Neuronal stem cell (in vitro differentiated cells): ENCODE data around the gene FARP1. TPM values are rescaled to one million over a fixed set of nuclear protein-coding genes. Genes with fewer than 3 reads are reported as not detected.

ENCODE experiments used
- DNase-seq: peaks from one replicate; pipeline ENCODE4 v3.0.0-alpha.2; 2013; ENCODE audit warnings: low spot score
- H2AFZ ChIP-seq: one replicate; pipeline ENCODE4 v1.6.1; 2013; ENCODE audit warnings: mild to moderate bottlenecking, low read length, inconsistent platforms
- H2AK5ac ChIP-seq: 2 replicates; pipeline ENCODE4 v1.6.1; 2013; ENCODE audit warnings: low read depth, mild to moderate bottlenecking, inconsistent platforms, low read length, moderate library complexity, mixed read lengths
- H2BK120ac ChIP-seq: 2 replicates; pipeline ENCODE4 v1.6.1; 2013; ENCODE audit warnings: low read depth, mild to moderate bottlenecking, inconsistent platforms, low read length, moderate library complexity, mixed read lengths
- H2BK12ac ChIP-seq: one replicate; pipeline ENCODE4 v1.6.1; 2013; ENCODE audit warnings: low read length, inconsistent platforms
- H2BK15ac ChIP-seq: 2 replicates; pipeline ENCODE4 v1.6.1; 2013; ENCODE audit warnings: mild to moderate bottlenecking, low read length, inconsistent platforms, mixed read lengths
- H2BK5ac ChIP-seq: one replicate; pipeline ENCODE4 v1.6.1; 2013; ENCODE audit warnings: inconsistent platforms, mild to moderate bottlenecking, low read length, moderate library complexity
- H3K14ac ChIP-seq: one replicate; pipeline ENCODE4 v1.6.1; 2013; ENCODE audit warnings: low read length, inconsistent platforms
- H3K18ac ChIP-seq: 2 replicates; pipeline ENCODE4 v1.6.1; 2013; ENCODE audit warnings: low read length, inconsistent platforms
- H3K23ac ChIP-seq: 2 replicates; pipeline ENCODE4 v1.6.1; 2013; ENCODE audit warnings: low read depth, mild to moderate bottlenecking, mixed read lengths, low read length, inconsistent platforms; ENCODE audit not compliant: poor library complexity
- H3K27ac ChIP-seq: replicated peaks from 3 replicates; pipeline ENCODE4 v1.5.1; 2013; ENCODE audit warnings: low read length, inconsistent platforms
- H3K27me3 ChIP-seq, 3 experiments: 2 replicates each; pipeline ENCODE4 v1.6.1; 2013; ENCODE audit warnings: low read length in 3 of 3, mild to moderate bottlenecking in 2 of 3, inconsistent platforms in 1 of 3, low read depth in 1 of 3, mixed read lengths in 1 of 3, moderate library complexity in 1 of 3; ENCODE audit not compliant: control insufficient read depth in 3 of 3, insufficient read depth in 3 of 3
- H3K36me3 ChIP-seq, 2 donors: replicated peaks in 1 of 2; 2 replicates each; pipeline ENCODE4 v1.6.1; 2013; ENCODE audit warnings: low read length in 2 of 2; ENCODE audit not compliant: control insufficient read depth in 2 of 2, insufficient read depth in 2 of 2
- H3K4ac ChIP-seq: 2 replicates; pipeline ENCODE4 v1.6.1; 2013; ENCODE audit warnings: inconsistent platforms, mild to moderate bottlenecking, low read length, moderate library complexity
- H3K4me1 ChIP-seq, 2 donors: 1 replicate in 1 of 2; 2 replicates in 1 of 2; pipeline ENCODE4 v1.6.1; 2013; ENCODE audit warnings: low read length in 2 of 2, low read depth in 1 of 2; ENCODE audit not compliant: control insufficient read depth in 2 of 2, insufficient read depth in 1 of 2
- H3K4me2 ChIP-seq: one replicate; pipeline ENCODE4 v1.6.1; 2013; ENCODE audit warnings: mild to moderate bottlenecking, low read length, inconsistent platforms; ENCODE audit not compliant: insufficient read depth, poor library complexity, severe bottlenecking
- H3K4me3 ChIP-seq, 2 donors: 2 replicates each; pipeline ENCODE4 v1.5.1; 2013; ENCODE audit warnings: low read length in 2 of 2, mild to moderate bottlenecking in 2 of 2, inconsistent platforms in 1 of 2, moderate library complexity in 1 of 2
- H3K79me1 ChIP-seq: one replicate; pipeline ENCODE4 v1.6.1; 2013; ENCODE audit warnings: low read depth, mild to moderate bottlenecking, inconsistent platforms, low read length, moderate library complexity
- H3K9ac ChIP-seq: one replicate; pipeline ENCODE4 v1.6.1; 2013; ENCODE audit warnings: mild to moderate bottlenecking, low read depth, low read length, inconsistent platforms; ENCODE audit not compliant: poor library complexity
- H3K9me3 ChIP-seq, 2 donors: replicated peaks in 1 of 2; 2 replicates each; pipeline versions ENCODE3 to v1.6.1; 2013; ENCODE audit warnings: low read length in 2 of 2, mild to moderate bottlenecking in 2 of 2, inconsistent platforms in 1 of 2, low read depth in 1 of 2, mixed read lengths in 1 of 2, moderate library complexity in 1 of 2; ENCODE audit not compliant: control insufficient read depth in 2 of 2, insufficient read depth in 1 of 2
- H4K8ac ChIP-seq: one replicate; pipeline ENCODE4 v1.6.1; 2013; ENCODE audit warnings: low read depth, mild to moderate bottlenecking, inconsistent platforms, low read length, moderate library complexity
- H4K91ac ChIP-seq: one replicate; pipeline ENCODE4 v1.6.1; 2013; ENCODE audit warnings: low read length, low read depth, mild to moderate bottlenecking, inconsistent platforms; ENCODE audit not compliant: poor library complexity
- WGBS, 2 donors: extraction: QIAGEN DNeasy Blood & Tissue Kit; methylation state at CpG; one replicate each; pipeline ENCODE4 v1.1.7; 2013; ENCODE audit warnings: missing lambda C conversion rate in 2 of 2, mixed read lengths in 1 of 2; ENCODE audit not compliant: insufficient read length in 2 of 2, insufficient replicate concordance in 1 of 2; ENCODE audit errors: extremely low coverage in 2 of 2; 5-methylcytosine and 5-hydroxymethylcytosine counted together
- polyA plus RNA-seq, 2 experiments: library from polyadenylated mRNA; stranded (reverse); fragments of 200-250 nt; gene quantifications; one replicate each; pipeline ENCODE4 v1.2.3, GENCODE V29; 2013

The FARP1 gene, protein sequence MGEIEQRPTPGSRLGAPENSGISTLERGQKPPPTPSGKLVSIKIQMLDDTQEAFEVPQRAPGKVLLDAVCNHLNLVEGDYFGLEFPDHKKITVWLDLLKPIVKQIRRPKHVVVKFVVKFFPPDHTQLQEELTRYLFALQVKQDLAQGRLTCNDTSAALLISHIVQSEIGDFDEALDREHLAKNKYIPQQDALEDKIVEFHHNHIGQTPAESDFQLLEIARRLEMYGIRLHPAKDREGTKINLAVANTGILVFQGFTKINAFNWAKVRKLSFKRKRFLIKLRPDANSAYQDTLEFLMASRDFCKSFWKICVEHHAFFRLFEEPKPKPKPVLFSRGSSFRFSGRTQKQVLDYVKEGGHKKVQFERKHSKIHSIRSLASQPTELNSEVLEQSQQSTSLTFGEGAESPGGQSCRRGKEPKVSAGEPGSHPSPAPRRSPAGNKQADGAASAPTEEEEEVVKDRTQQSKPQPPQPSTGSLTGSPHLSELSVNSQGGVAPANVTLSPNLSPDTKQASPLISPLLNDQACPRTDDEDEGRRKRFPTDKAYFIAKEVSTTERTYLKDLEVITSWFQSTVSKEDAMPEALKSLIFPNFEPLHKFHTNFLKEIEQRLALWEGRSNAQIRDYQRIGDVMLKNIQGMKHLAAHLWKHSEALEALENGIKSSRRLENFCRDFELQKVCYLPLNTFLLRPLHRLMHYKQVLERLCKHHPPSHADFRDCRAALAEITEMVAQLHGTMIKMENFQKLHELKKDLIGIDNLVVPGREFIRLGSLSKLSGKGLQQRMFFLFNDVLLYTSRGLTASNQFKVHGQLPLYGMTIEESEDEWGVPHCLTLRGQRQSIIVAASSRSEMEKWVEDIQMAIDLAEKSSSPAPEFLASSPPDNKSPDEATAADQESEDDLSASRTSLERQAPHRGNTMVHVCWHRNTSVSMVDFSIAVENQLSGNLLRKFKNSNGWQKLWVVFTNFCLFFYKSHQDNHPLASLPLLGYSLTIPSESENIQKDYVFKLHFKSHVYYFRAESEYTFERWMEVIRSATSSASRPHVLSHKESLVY
- polyA plus RNA-seq (2013, experiment 1 of 2): 161 TPM
- polyA plus RNA-seq (2013, experiment 2 of 2): 162 TPM

DNA sequence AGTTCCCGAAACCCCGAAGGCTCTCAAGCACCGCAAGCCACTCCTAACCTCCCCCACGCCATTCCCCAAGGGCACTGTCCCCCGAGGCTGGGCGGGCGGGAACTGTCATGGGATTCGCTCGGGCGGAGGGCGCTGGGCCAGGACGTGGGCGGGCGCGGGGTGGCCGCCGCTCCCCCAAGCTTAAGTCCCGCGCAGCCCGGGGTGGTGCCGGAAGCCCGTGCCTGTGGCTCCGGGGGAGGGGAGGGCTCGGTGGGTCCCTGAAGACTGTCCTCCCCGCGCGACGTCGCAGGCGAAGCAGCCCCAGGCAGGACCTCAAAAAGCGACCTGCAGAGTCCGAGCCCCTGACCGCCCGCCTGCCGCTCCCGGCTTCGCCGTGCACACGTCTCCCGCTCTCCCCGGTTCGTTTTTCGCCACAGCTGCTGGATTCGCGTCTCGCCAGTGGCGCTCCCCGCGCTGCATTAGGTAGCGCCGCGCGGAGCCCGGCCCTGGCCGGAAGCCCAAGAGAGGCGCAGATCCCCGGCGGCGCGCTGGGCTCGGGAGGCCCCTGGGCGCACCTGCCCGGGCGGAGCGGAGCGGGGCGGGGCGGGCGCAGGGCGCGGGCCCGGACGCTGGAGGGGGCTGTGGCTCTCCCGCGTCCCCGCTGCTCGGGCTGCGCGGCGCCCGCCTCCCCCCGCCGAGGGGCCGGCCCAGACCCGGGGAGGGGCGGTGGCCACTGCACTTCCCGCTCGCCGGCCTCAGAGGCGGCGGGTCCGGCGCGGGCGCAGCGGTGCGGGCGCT, at the start of gene FARP1:
TSS of gene FARP1 (plus strand) at position 715 of the 777 bp plus-strand sequence. CDS start 70,149 bp downstream, outside the sequence.
- Histone ChIP-seq H3K23ac (peak within 1 kb of the TSS; percentile 69), H3K9me3 (no peaks in the 10 kb centered on the region), H2BK12ac (peak within 1 kb of the TSS; percentile 76), H3K4me3 (peak within 1 kb of the TSS; percentile 70 to 93), H3K4me1 (peaks cover 18 to 21% of the 10 kb centered on the region in 2 donors), H3K4ac (no peak within 1 kb of the TSS), H3K18ac (peak within 1 kb of the TSS; percentile 97), H3K9ac (peak within 1 kb of the TSS; percentile 90), H2BK5ac (peak within 1 kb of the TSS; percentile 88), H2BK120ac (no peak within 1 kb of the TSS), H2AFZ (peak within 1 kb of the TSS; percentile 99), H4K8ac (no peak within 1 kb of the TSS), H3K27ac (peak within 1 kb of the TSS; percentile 60), H3K79me1 (no peaks in the 10 kb centered on the region), H2AK5ac (peak within 1 kb of the TSS; percentile 94), H3K4me2 (peak within 1 kb of the TSS; percentile 95), H3K14ac (peak within 1 kb of the TSS; percentile 5), H4K91ac (no peak within 1 kb of the TSS), H2BK15ac (peak within 1 kb of the TSS; percentile 91), H3K36me3 (no peaks in the 10 kb centered on the region), H3K27me3 (peaks cover 0 to 14% (median 0%) of the 10 kb centered on the region in 3 experiments)
- DNase-seq: peak; percentile 83
- WGBS, 2 donors: no CpG with 5 or more reads among the region's 98 CpGs

DNA sequence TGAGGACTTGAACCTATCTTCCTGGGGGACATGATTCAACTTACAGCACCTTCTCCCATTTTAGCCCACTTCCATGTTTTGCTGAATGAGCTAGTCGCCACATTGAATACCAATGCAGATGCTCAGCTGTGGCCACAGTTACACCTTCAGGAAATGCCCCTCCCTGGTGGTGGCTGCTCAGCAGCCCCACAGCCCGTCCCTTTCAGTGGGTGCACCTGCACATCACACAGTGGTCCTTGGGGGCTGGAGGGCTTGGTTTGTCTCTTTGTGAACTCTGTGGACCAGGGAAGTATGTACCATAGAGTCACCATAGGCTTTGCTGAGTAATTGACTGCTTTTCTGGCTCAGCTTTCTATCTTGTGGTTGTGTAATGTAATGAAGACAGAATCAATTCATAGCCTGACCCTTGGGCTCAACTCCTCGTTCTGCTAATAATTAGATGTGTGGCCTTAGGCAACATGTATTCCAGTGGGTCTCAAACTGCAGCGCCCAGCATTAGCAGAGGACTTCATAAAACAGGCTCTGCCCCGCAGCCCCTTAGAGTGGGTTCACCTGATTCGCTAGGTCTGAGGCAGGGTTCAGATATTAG, 48.1 kb upstream of the FARP1 start:
- Histone ChIP-seq H2BK12ac (no peak overlapping the region), H2BK15ac (no peak overlapping the region), H3K9ac (no peak overlapping the region), H3K23ac (no peak overlapping the region), H3K27ac (no peak overlapping the region), H3K9me3 (peaks cover 4 to 7% of the 10 kb centered on the region in 2 donors), H2AK5ac (no peak overlapping the region), H3K36me3 (no peaks in the 10 kb centered on the region), H4K8ac (no peak overlapping the region), H3K4ac (no peak overlapping the region), H3K4me1 (peaks cover 3 to 4% of the 10 kb centered on the region in 2 donors), H2AFZ (no peak overlapping the region), H3K4me3 (no peak overlapping the region), H3K4me2 (no peak overlapping the region), H3K14ac (peak overlapping the region; percentile 84), H3K18ac (peak overlapping the region; percentile 27), H2BK120ac (no peak overlapping the region), H2BK5ac (no peak overlapping the region), H4K91ac (peak overlapping the region; percentile 9), H3K79me1 (no peaks in the 10 kb centered on the region), H3K27me3 (no peaks in the 10 kb centered on the region)
- DNase-seq: no peak
- WGBS, 2 donors: no CpG with 5 or more reads among the region's 6 CpGs

DNA sequence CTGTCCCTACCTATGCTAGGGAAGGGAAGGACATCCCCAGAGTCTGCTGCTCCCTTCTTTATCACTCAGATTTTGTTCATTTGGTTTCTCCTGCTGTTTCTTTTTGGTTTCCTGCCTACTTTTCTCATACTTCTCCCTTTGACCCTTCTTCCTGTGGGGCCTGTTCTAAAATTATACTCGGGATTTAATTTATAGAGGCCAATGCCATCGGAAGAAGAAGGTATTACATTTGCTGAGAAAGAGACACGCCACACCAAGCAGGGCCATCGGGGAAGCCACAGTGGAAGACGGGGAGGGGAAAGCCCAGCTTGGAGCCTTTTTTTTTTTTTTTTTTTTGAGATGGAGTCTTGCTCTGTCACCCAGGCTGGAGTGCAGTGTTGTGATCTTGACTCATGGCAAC, 46.8 kb upstream of the FARP1 start:
- Histone ChIP-seq H2BK120ac (no peak overlapping the region), H3K79me1 (no peaks in the 10 kb centered on the region), H3K4me3 (no peak overlapping the region), H3K27ac (no peak overlapping the region), H2AK5ac (no peak overlapping the region), H3K27me3 (no peaks in the 10 kb centered on the region), H3K23ac (no peak overlapping the region), H4K91ac (no peak overlapping the region), H2AFZ (no peak overlapping the region), H3K36me3 (no peaks in the 10 kb centered on the region), H2BK5ac (no peak overlapping the region), H4K8ac (no peak overlapping the region), H2BK15ac (no peak overlapping the region), H3K4ac (no peak overlapping the region), H3K18ac (no peak overlapping the region), H3K9ac (no peak overlapping the region), H3K9me3 (peaks cover 4 to 8% of the 10 kb centered on the region in 2 donors), H2BK12ac (no peak overlapping the region), H3K4me2 (no peak overlapping the region), H3K14ac (no peak overlapping the region), H3K4me1 (peaks cover 3 to 4% of the 10 kb centered on the region in 2 donors)
- DNase-seq: no peak
- no CpG with 5 or more reads among the region's 5 CpGs for WGBS, 2 donors
